Erythroblast (primary cell): Measurements from ENCODE around the gene ZNRF2.

Experiments used
- GATA1 ChIP-seq: IDR thresholded peaks from 2 replicates; pipeline ENCODE4 v1.6.1; 2011; ENCODE audit warnings: low read depth, mild to moderate bottlenecking, control low read depth, low read length, moderate library complexity
- POLR2A ChIP-seq: IDR thresholded peaks from 2 replicates; pipeline ENCODE4 v1.6.1; 2011; ENCODE audit warnings: mild to moderate bottlenecking, low read length

GRCh38 chr7:30312178-30312577 is 27.8 kb downstream of the ZNRF2 start:
- no peak for TF ChIP-seq POLR2A
- no peak for TF ChIP-seq GATA1
